ENCODE results near the gene PITPNM1.

DNA sequence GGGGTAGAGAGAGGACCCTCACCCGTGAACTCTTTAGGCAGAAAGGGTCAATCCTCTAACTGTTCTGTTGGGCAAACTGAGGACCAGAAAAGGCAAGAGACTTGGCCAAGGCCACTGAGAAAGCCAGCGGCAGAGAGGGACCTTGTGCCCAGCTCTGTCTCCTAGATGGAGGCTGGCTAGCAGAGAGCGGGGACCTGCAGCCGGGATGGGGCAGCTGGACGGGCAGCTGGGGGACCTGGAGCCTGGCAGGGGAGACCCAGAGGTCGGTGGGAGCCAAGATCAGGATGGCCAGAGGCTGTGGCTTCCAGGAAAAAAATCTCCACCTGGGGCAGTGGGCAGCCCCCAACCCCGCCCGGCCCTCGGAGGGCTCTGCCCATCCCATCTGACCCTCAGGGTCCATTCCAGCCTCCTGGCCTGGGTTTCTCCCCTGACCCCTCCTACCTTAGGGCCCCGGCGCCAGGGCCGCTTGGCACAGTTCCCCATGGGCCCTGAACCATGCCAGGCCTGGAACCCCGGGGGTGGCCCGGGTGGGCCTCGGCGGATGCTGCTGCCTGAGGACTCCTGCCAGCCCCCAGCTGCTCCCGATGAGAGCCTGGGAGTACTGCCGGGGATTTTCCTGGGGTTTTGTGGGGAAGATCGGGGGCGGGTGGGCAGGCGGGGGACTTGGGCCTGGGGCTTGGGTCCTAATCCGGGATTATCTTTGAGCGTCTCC, 17.8 kb upstream of the PITPNM1 start, which contains the start of gene CABP2:
- TF ChIP-seq POLR2AphosphoS5 (IDR thresholded peaks at IDR 0.05): no peak
- TF ChIP-seq, protein P1, sequence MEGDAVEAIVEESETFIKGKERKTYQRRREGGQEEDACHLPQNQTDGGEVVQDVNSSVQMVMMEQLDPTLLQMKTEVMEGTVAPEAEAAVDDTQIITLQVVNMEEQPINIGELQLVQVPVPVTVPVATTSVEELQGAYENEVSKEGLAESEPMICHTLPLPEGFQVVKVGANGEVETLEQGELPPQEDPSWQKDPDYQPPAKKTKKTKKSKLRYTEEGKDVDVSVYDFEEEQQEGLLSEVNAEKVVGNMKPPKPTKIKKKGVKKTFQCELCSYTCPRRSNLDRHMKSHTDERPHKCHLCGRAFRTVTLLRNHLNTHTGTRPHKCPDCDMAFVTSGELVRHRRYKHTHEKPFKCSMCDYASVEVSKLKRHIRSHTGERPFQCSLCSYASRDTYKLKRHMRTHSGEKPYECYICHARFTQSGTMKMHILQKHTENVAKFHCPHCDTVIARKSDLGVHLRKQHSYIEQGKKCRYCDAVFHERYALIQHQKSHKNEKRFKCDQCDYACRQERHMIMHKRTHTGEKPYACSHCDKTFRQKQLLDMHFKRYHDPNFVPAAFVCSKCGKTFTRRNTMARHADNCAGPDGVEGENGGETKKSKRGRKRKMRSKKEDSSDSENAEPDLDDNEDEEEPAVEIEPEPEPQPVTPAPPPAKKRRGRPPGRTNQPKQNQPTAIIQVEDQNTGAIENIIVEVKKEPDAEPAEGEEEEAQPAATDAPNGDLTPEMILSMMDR (IDR thresholded peaks at IDR 0.05): no peak

Data from sigmoid colon (tissue), 4 donors.